SK-N-SH (cell line): ENCODE data around the gene ZCCHC14.

Experiments used
- CTCF ChIP-seq: fragments of 200-600 bp; sonication (generic); IDR thresholded peaks from 2 replicates; pipeline ENCODE4 v1.6.1; 2017; ENCODE audit warnings: antibody characterized with exemption, mild to moderate bottlenecking, moderate library complexity
- REST ChIP-seq: IDR thresholded peaks from 2 replicates; pipeline ENCODE4 v1.6.1; 2012; ENCODE audit warnings: mild to moderate bottlenecking, low read depth, low read length, moderate library complexity

- TF ChIP-seq CTCF (no peak), REST (no peak)
Observed at GRCh38 chr16:87418216-87418615, 74.6 kb downstream of the ZCCHC14 start.
